HG02763 (cell line): ENCODE data around the gene AIG1.

Source experiments
- ATAC-seq: cut with Tn5 transposase; IDR thresholded peaks from one replicate; pipeline ENCODE4 v1.9.1; 2021; ENCODE audit warnings: mild to moderate bottlenecking, moderate library complexity; ENCODE audit not compliant: unreplicated experiment

Gene AIG1

GRCh38 chr6:143192766-143193165 is 132.1 kb downstream of the AIG1 start:
- no peak for ATAC-seq

GRCh38 chr6:143193571-143194094 is 132.9 kb downstream of the AIG1 start:
- ATAC-seq, result no peak

GRCh38 chr6:143194095-143194589 is 133.5 kb downstream of the AIG1 start:
- no peak for ATAC-seq

- ATAC-seq, result no peak
These were observed 134.7 kb downstream of the AIG1 start for GRCh38 chr6:143195349-143195845.

- no peak for ATAC-seq
These were observed 136.0 kb downstream of the AIG1 start for GRCh38 chr6:143196525-143197225.

GRCh38 chr6:143197377-143197776 is 136.7 kb downstream of the AIG1 start:
- no peak for ATAC-seq

- ATAC-seq, result no peak
These were observed 137.6 kb downstream of the AIG1 start for GRCh38 chr6:143198312-143198711.

GRCh38 chr6:143199291-143199690 is 138.6 kb downstream of the AIG1 start:
- ATAC-seq, result no peak

GRCh38 chr6:143200167-143200770 is 139.6 kb downstream of the AIG1 start:
- ATAC-seq, result no peak

- no peak for ATAC-seq
These were observed 143.4 kb downstream of the AIG1 start for GRCh38 chr6:143204045-143204444.

GRCh38 chr6:143205131-143205535 is 144.4 kb downstream of the AIG1 start:
- no peak for ATAC-seq

- ATAC-seq, result no peak
These were observed 144.9 kb downstream of the AIG1 start for GRCh38 chr6:143205585-143205984.

GRCh38 chr6:143205991-143206390 is 145.3 kb downstream of the AIG1 start:
- no peak for ATAC-seq

- ATAC-seq, result no peak
These were observed 145.9 kb downstream of the AIG1 start for GRCh38 chr6:143206550-143206949.

GRCh38 chr6:143210420-143210819 is 149.7 kb downstream of the AIG1 start:
- ATAC-seq, result no peak

- ATAC-seq, result no peak
These were observed 153.2 kb downstream of the AIG1 start for GRCh38 chr6:143213859-143214376.

GRCh38 chr6:143215363-143215762 is 154.7 kb downstream of the AIG1 start:
- no peak for ATAC-seq

- ATAC-seq, result no peak
These were observed 155.1 kb downstream of the AIG1 start for GRCh38 chr6:143215771-143216170.

GRCh38 chr6:143218233-143218632 is 157.5 kb downstream of the AIG1 start:
- ATAC-seq, result no peak

- no peak for ATAC-seq
These were observed 161.0 kb downstream of the AIG1 start for GRCh38 chr6:143221698-143222097.

GRCh38 chr6:143222310-143222709 is 161.6 kb downstream of the AIG1 start:
- no peak for ATAC-seq

- ATAC-seq, result no peak
These were observed 162.1 kb downstream of the AIG1 start for GRCh38 chr6:143222801-143223231.
